B cell (primary cell): ENCODE measurements around the gene SLC7A6. TPM values are rescaled to one million over a fixed set of nuclear protein-coding genes. Genes with fewer than 3 reads are reported as not detected.

ENCODE experiments used
- ATAC-seq: fragments of 200-7000 bp; cut with Tn5 transposase; one replicate; pipeline ENCODE4 v1.10.0; 2021; ENCODE audit warnings: low read depth, mild to moderate bottlenecking, moderate number of reproducible peaks, moderate library complexity
- CTCF ChIA-PET: fragments of 350-600 bp; sonication (Branson Sonifier 250); formaldehyde crosslinking; loops from one replicate; lab custom pipeline; 2021; ENCODE audit warnings: antibody characterized with exemption, inconsistent platforms; lab: Charles Lee
- POLR2A ChIA-PET: fragments of 350-600 bp; sonication (Branson Sonifier 250); formaldehyde crosslinking; loops from one replicate; lab custom pipeline; 2021; ENCODE audit warnings: antibody characterized with exemption; lab: Charles Lee
- DNase-seq: peaks from one replicate; pipeline ENCODE4 v3.0.0; 2013
- H2AFZ ChIP-seq: 2 replicates; pipeline ENCODE4 v1.6.1; 2012; ENCODE audit warnings: mild to moderate bottlenecking, low read depth, low read length; ENCODE audit not compliant: insufficient read depth, poor library complexity, severe bottlenecking
- H3K27ac ChIP-seq, 2 donors: 1 replicate in 1 of 2; 2 replicates in 1 of 2; pipeline ENCODE4 v1.5.1; 2012 to 2013; ENCODE audit warnings: low read length in 2 of 2, mild to moderate bottlenecking in 2 of 2, moderate library complexity in 1 of 2
- H3K27me3 ChIP-seq, 4 experiments: fragments of 200-600 bp in 1 of 4; sonication (generic) in 1 of 4; replicated peaks in 1 of 4; 1 replicate in 2 of 4; 2 replicates in 2 of 4; pipeline versions ENCODE4 v1.6.1 to v1.7.0; 2013 to 2016; ENCODE audit warnings: low read length in 3 of 4, mild to moderate bottlenecking in 2 of 4, mixed read lengths in 1 of 4, moderate library complexity in 1 of 4; ENCODE audit not compliant: insufficient read depth in 4 of 4, control insufficient read depth in 3 of 4; ENCODE audit errors: control extremely low read depth in 1 of 4
- H3K36me3 ChIP-seq, 2 experiments: replicated peaks in 1 of 2; 1 replicate in 1 of 2; 2 replicates in 1 of 2; pipeline versions ENCODE4 v1.6.1 to v1.7.1; 2013; ENCODE audit warnings: low read length in 1 of 2; ENCODE audit not compliant: insufficient read depth in 2 of 2, control insufficient read depth in 1 of 2; ENCODE audit errors: control extremely low read depth in 1 of 2, extremely low read depth in 1 of 2
- H3K4me1 ChIP-seq, 2 donors: fragments of 200-600 bp in 1 of 2; sonication (generic) in 1 of 2; 1 replicate in 1 of 2; 2 replicates in 1 of 2; pipeline versions ENCODE4 v1.5.1 to v1.6.1; 2013 to 2017; ENCODE audit warnings: low read length in 2 of 2; ENCODE audit not compliant: control insufficient read depth in 2 of 2, insufficient read depth in 2 of 2
- H3K4me2 ChIP-seq: replicated peaks from 2 replicates; pipeline ENCODE3; 2012; ENCODE audit warnings: mild to moderate bottlenecking, low read depth, low read length; ENCODE audit not compliant: poor library complexity, severe bottlenecking
- H3K4me3 ChIP-seq, 5 experiments: fragments of 200-600 bp in 1 of 5; sonication (generic) in 1 of 5; 1 replicate in 3 of 5; 2 replicates in 2 of 5; pipeline versions ENCODE4 v1.5.1 to v1.7.0; 2011 to 2016; ENCODE audit warnings: low read length in 4 of 5, mild to moderate bottlenecking in 4 of 5, low read depth in 2 of 5, control low read depth in 1 of 5, moderate library complexity in 1 of 5; ENCODE audit not compliant: insufficient read depth in 1 of 5; ENCODE audit errors: control extremely low read depth in 1 of 5, extremely low read depth in 1 of 5
- H3K79me2 ChIP-seq: fragments of 200-600 bp; sonication (generic); one replicate; pipeline ENCODE4 v1.6.0; 2016; ENCODE audit warnings: low read length; ENCODE audit not compliant: control insufficient read depth, insufficient read depth
- H3K9ac ChIP-seq: fragments of 200-600 bp; sonication (generic); 2 replicates; pipeline ENCODE4 v1.6.1; 2017; ENCODE audit warnings: mild to moderate bottlenecking, low read length, moderate library complexity
- H3K9me3 ChIP-seq, 3 donors: one replicate each; pipeline versions ENCODE4 v1.6.1 to v1.7.1; 2013; ENCODE audit warnings: low read length in 2 of 3; ENCODE audit not compliant: control insufficient read depth in 2 of 3, insufficient read depth in 1 of 3; ENCODE audit errors: control extremely low read depth in 1 of 3
- H4K20me1 ChIP-seq: 2 replicates; pipeline ENCODE4 v1.6.0; 2012; ENCODE audit warnings: mild to moderate bottlenecking, low read length; ENCODE audit not compliant: insufficient read depth, control insufficient read depth, poor library complexity, severe bottlenecking
- H3K27ac Mint-ChIP-seq: one replicate; pipeline ENCODE4 v1.8.0; 2021; ENCODE audit warnings: mixed read lengths
- H3K27me3 Mint-ChIP-seq: one replicate; pipeline ENCODE4 v1.8.0; 2021; ENCODE audit warnings: mixed read lengths
- H3K4me1 Mint-ChIP-seq: one replicate; pipeline ENCODE4 v1.8.0; 2021; ENCODE audit warnings: mixed read lengths
- H3K4me3 Mint-ChIP-seq: one replicate; pipeline ENCODE4 v1.8.0; 2021; ENCODE audit warnings: mixed read lengths
- H3K9me3 Mint-ChIP-seq: one replicate; pipeline ENCODE4 v1.8.0; 2022; ENCODE audit warnings: mixed read lengths; ENCODE audit not compliant: insufficient read depth
- EZH2 ChIP-seq: IDR thresholded peaks from 2 replicates; pipeline ENCODE4 v1.6.1; 2012; ENCODE audit warnings: borderline replicate concordance, low read depth, mild to moderate bottlenecking, moderate library complexity, low read length; ENCODE audit not compliant: insufficient read depth, poor library complexity, severe bottlenecking
- WGBS: methylation state at CpG from one replicate; pipeline ENCODE4 v1.1.5; 2013; ENCODE audit warnings: missing lambda C conversion rate; ENCODE audit not compliant: insufficient coverage; 5-methylcytosine and 5-hydroxymethylcytosine counted together
- intact Hi-C: fragments of 100-400 bp; cut with micrococcal nuclease; formaldehyde crosslinking; loops from one replicate; pipeline ENCODE4 v1.10.0; 2022
- polyA plus RNA-seq: library from polyadenylated mRNA; depleted of rRNA; stranded (reverse); fragments of >200 nt; gene quantifications from 2 replicates; pipeline ENCODE4 v1.2.3, GENCODE V29; 2012
- total RNA-seq, 2 donors: library from RNA; stranded (reverse); fragments of 120-200 nt in 1 of 2; gene quantifications; 1 replicate in 1 of 2; 2 replicates in 1 of 2; pipeline versions ENCODE4 v1.2.3 to v1.2.4, GENCODE V29; 2013 to 2022
- TF ChIP-seq, protein P1 (sequence below): fragments of 200-600 bp; IDR thresholded peaks from one replicate; pipeline ENCODE4 v1.8.0; 2022; ENCODE audit warnings: antibody characterized with exemption, mild to moderate bottlenecking

The SLC7A6 gene
- total and polyA plus RNA-seq, 2 donors (not counting 1 experiment from before 2014, with no cell fraction given) = 73.8 to 85.1 TPM

DNA sequence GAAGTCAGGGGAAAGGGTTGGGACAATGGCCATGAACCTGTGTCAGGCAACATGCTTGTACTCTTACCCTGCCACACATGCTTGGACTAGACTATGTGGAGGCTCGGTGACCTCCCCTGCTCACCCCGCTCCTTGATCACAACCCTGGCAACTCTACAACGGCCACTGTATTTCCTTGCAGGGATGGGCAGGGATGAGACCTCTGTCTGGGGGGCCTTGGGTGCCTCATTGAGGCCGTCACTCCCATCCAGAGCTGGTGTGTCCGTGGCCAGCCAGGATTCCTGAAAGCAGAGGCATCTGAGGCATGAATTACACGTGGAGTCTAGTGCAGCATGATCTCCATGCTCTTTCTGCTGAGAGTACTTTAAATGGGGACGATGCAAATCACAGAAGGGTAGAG is 18.2 kb upstream of the SLC7A6 start:
- Mint-ChIP-seq H3K9me3 (no peaks in the 10 kb centered on the region), H3K4me1 (peaks cover 32% of the 10 kb centered on the region), H3K27ac (no peak overlapping the region), H3K4me3 (peak overlapping the region; percentile 97), H3K27me3 (no peaks in the 10 kb centered on the region)
- DNase-seq (no peak), ATAC-seq (no peak)
- no peak overlapping the region for H2AFZ ChIP-seq
- H3K9ac ChIP-seq = peak overlapping the region; percentile 94
- TF ChIP-seq, protein P1, sequence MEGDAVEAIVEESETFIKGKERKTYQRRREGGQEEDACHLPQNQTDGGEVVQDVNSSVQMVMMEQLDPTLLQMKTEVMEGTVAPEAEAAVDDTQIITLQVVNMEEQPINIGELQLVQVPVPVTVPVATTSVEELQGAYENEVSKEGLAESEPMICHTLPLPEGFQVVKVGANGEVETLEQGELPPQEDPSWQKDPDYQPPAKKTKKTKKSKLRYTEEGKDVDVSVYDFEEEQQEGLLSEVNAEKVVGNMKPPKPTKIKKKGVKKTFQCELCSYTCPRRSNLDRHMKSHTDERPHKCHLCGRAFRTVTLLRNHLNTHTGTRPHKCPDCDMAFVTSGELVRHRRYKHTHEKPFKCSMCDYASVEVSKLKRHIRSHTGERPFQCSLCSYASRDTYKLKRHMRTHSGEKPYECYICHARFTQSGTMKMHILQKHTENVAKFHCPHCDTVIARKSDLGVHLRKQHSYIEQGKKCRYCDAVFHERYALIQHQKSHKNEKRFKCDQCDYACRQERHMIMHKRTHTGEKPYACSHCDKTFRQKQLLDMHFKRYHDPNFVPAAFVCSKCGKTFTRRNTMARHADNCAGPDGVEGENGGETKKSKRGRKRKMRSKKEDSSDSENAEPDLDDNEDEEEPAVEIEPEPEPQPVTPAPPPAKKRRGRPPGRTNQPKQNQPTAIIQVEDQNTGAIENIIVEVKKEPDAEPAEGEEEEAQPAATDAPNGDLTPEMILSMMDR = no peak
- no peak for TF ChIP-seq EZH2
- no peaks in the 10 kb centered on the region for H3K9me3 ChIP-seq
- H3K27me3 ChIP-seq = no peaks in the 10 kb centered on the region
- CTCF ChIA-PET = interaction anchor here (0.5 to 9.1 kb wide), 4 partner anchors 9 to 82 kb away, joined by 3 to 109 read pairs (median 19); no protein-coding TSS in a partner anchor
- peaks cover 0 to 4% of the 10 kb centered on the region in 2 experiments for H3K36me3 ChIP-seq
- H3K4me1 ChIP-seq = peaks cover 28 to 33% of the 10 kb centered on the region in 2 donors
- H4K20me1 ChIP-seq = peaks cover 9% of the 10 kb centered on the region
- peak overlapping the region in 2 of 5 experiments; percentile 96 for H3K4me3 ChIP-seq
- 97% methylated on average over 7 of the region's 7 CpGs for whole genome bisulfite sequencing
- intact Hi-C loops = loop anchor here (5.0 kb wide), 1 partner anchor 41 kb away; no protein-coding TSS in a partner anchor
- POLR2A ChIA-PET = no interaction called here
- no peak overlapping the region for H3K27ac ChIP-seq
- H3K4me2 ChIP-seq = peak overlapping the region; percentile 99
- H3K79me2 ChIP-seq = peaks cover 34% of the 10 kb centered on the region

DNA sequence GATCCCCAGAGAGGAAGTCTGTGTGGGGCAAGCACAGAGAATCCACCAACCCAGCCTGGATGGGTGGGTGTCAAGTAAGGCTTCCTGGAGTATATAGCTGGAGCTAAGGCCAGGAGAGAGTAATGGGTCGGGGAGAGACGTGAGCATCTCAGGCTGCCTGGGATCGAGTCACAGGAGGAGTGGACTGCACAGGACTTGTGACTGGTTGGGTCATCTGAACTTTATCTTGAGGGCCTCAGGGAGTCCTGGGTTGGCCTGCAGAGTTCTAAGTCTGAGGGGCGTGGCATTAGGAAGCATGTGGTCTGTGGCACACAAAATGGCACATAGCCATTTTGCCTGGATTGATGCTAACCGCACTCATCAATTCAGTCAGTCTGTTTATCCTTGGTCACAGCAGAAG is 17.7 kb upstream of the SLC7A6 start:
- Histone ChIP-seq H3K27me3 (no peaks in the 10 kb centered on the region), H3K4me2 (peak overlapping the region; percentile 99), H3K9ac (no peak overlapping the region), H3K27ac (no peak overlapping the region), H3K36me3 (peaks cover 0 to 4% of the 10 kb centered on the region in 2 experiments), H3K4me3 (no peak overlapping the region), H2AFZ (no peak overlapping the region), H3K9me3 (no peaks in the 10 kb centered on the region), H4K20me1 (peaks cover 9% of the 10 kb centered on the region), H3K4me1 (peaks cover 33 to 38% of the 10 kb centered on the region in 2 donors), H3K79me2 (peaks cover 34% of the 10 kb centered on the region)
- ATAC-seq = no peak
- 98% methylated on average over 5 of the region's 5 CpGs for WGBS
- Mint-ChIP-seq H3K4me3 (peak overlapping the region; percentile 97), H3K27ac (no peak overlapping the region), H3K27me3 (no peaks in the 10 kb centered on the region), H3K4me1 (peaks cover 32% of the 10 kb centered on the region), H3K9me3 (no peaks in the 10 kb centered on the region)
- POLR2A ChIA-PET = no interaction called here
- CTCF ChIA-PET = interaction anchor here (1.7 to 9.1 kb wide), 3 partner anchors 10 to 81 kb away, joined by 5 to 109 read pairs (median 33); no protein-coding TSS in a partner anchor
- intact Hi-C loops = loop anchor here (5.0 kb wide), 1 partner anchor 41 kb away; no protein-coding TSS in a partner anchor
- TF ChIP-seq, protein P1 = no peak
- no peak for TF ChIP-seq EZH2
- no peak for DNase-seq
